Erythroblast (primary cell): ENCODE results near the gene WHRN.

Experiments used
- GATA1 ChIP-seq: IDR thresholded peaks from 2 replicates; pipeline ENCODE4 v1.6.1; 2011; ENCODE audit warnings: low read depth, mild to moderate bottlenecking, control low read depth, low read length, moderate library complexity
- POLR2A ChIP-seq: IDR thresholded peaks from 2 replicates; pipeline ENCODE4 v1.6.1; 2011; ENCODE audit warnings: mild to moderate bottlenecking, low read length

DNA sequence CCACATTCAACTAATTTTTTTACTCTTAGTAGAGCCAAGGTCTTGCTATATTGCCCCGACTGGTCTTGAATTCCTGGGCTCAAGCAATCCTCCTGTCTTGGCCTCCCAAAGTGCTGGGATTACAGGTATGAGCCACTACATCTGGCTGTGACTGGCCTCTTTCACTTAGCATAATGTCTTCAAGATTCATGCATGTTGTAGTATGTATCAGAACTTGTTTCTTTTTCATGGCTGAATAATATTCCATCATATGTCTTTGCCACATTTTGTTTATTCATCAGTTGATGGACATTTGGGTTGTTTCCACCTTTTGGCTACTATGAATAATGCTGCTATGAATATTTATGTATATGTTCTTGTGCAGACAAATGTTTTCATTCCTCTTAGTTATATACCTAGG is 12.8 kb upstream of the WHRN start:
- TF ChIP-seq POLR2A: no peak
- TF ChIP-seq GATA1: no peak
